Liver (tissue), 9 donors: ENCODE data around the gene AMBRA1. TPM values are rescaled to one million over a fixed set of nuclear protein-coding genes. Genes with fewer than 3 reads are reported as not detected.

Experiments used
- DNase-seq: peaks from one replicate; pipeline ENCODE4 v3.0.0-alpha.2; 2017; ENCODE audit warnings: low spot score
- H3K27ac ChIP-seq, 2 donors: one replicate each; pipeline ENCODE4 v1.7.0; 2013; ENCODE audit warnings: inconsistent platforms in 2 of 2, low read length in 2 of 2, control low read depth in 1 of 2, low read depth in 1 of 2, mild to moderate bottlenecking in 1 of 2
- H3K27me3 ChIP-seq, 4 donors: one replicate each; pipeline versions ENCODE4 v1.6.1 to v1.7.0; 2013; ENCODE audit warnings: low read length in 3 of 4, inconsistent platforms in 1 of 4, mild to moderate bottlenecking in 1 of 4, moderate library complexity in 1 of 4; ENCODE audit not compliant: control insufficient read depth in 4 of 4, insufficient read depth in 4 of 4
- H3K36me3 ChIP-seq, 4 donors: one replicate each; pipeline versions ENCODE4 v1.6.1 to v1.7.0; 2013; ENCODE audit warnings: low read length in 3 of 4, mild to moderate bottlenecking in 3 of 4, low read depth in 1 of 4, moderate library complexity in 1 of 4; ENCODE audit not compliant: control insufficient read depth in 4 of 4, insufficient read depth in 3 of 4
- H3K4me1 ChIP-seq, 4 donors: one replicate each; pipeline versions ENCODE4 v1.6.1 to v1.7.0; 2013; ENCODE audit warnings: low read length in 3 of 4, mild to moderate bottlenecking in 3 of 4, moderate library complexity in 1 of 4; ENCODE audit not compliant: control insufficient read depth in 4 of 4, insufficient read depth in 4 of 4
- H3K4me3 ChIP-seq, 3 donors: one replicate each; pipeline versions ENCODE4 v1.6.1 to v1.7.0; 2013; ENCODE audit warnings: low read length in 3 of 3, control low read depth in 1 of 3, low read depth in 1 of 3, mild to moderate bottlenecking in 1 of 3
- H3K9ac ChIP-seq, 2 donors: one replicate each; pipeline ENCODE4 v1.7.0; 2013; ENCODE audit warnings: low read length in 2 of 2, mild to moderate bottlenecking in 2 of 2, moderate library complexity in 2 of 2, control low read depth in 1 of 2, low read depth in 1 of 2
- H3K9me3 ChIP-seq, 4 donors: one replicate each; pipeline versions ENCODE4 v1.6.1 to v1.7.0; 2013; ENCODE audit warnings: low read length in 3 of 4; ENCODE audit not compliant: control insufficient read depth in 4 of 4
- ATF3 ChIP-seq: IDR thresholded peaks from 2 replicates; pipeline ENCODE4 v1.6.1; 2016; ENCODE audit warnings: antibody characterized with exemption
- CTCF ChIP-seq: fragments of 150-350 bp; IDR thresholded peaks from 2 replicates; pipeline ENCODE4 v1.5.1; 2017; ENCODE audit warnings: improper control_type of control experiment, low read depth, low read length; ENCODE audit not compliant: missing input control
- EGR1 ChIP-seq, 2 donors: IDR thresholded peaks; 2 replicates each; pipeline ENCODE4 v1.6.1; 2016 to 2018; ENCODE audit warnings: antibody characterized with exemption in 2 of 2, low read depth in 2 of 2
- FOXA1 ChIP-seq: IDR thresholded peaks from 2 replicates; pipeline ENCODE4 v1.6.1; 2016; ENCODE audit warnings: antibody characterized with exemption
- FOXA2 ChIP-seq: IDR thresholded peaks from 2 replicates; pipeline ENCODE4 v1.6.1; 2016; ENCODE audit warnings: antibody characterized with exemption
- GABPA ChIP-seq, 2 donors: IDR thresholded peaks in 1 of 2; conservative IDR thresholded peaks in 1 of 2; 2 replicates each; pipeline ENCODE4 v1.6.1; 2016; ENCODE audit warnings: antibody characterized with exemption in 2 of 2, mild to moderate bottlenecking in 1 of 2, moderate library complexity in 1 of 2
- HNF4A ChIP-seq, 2 donors: conservative IDR thresholded peaks; 2 replicates each; pipeline ENCODE4 v1.6.1; 2016; ENCODE audit warnings: antibody characterized with exemption in 2 of 2, mild to moderate bottlenecking in 2 of 2
- HNF4G ChIP-seq: IDR thresholded peaks from 2 replicates; pipeline ENCODE4 v1.6.1; 2016; ENCODE audit warnings: antibody characterized with exemption
- MAX ChIP-seq: IDR thresholded peaks from 2 replicates; pipeline ENCODE4 v1.6.1; 2016; ENCODE audit warnings: antibody characterized with exemption
- NR2F2 ChIP-seq: IDR thresholded peaks from 2 replicates; pipeline ENCODE4 v1.6.1; 2016; ENCODE audit warnings: antibody characterized with exemption
- RAD21 ChIP-seq, 2 donors: IDR thresholded peaks; 2 replicates each; pipeline ENCODE4 v1.6.1; 2016; ENCODE audit warnings: antibody characterized with exemption in 2 of 2, mild to moderate bottlenecking in 2 of 2
- REST ChIP-seq: IDR thresholded peaks from 2 replicates; pipeline ENCODE4 v1.6.1; 2016; ENCODE audit warnings: antibody characterized with exemption, mild to moderate bottlenecking
- RXRA ChIP-seq, 2 donors: IDR thresholded peaks; 2 replicates each; pipeline ENCODE4 v1.6.1; 2017 to 2018; ENCODE audit warnings: antibody characterized with exemption in 2 of 2, mild to moderate bottlenecking in 1 of 2
- SP1 ChIP-seq: IDR thresholded peaks from 2 replicates; pipeline ENCODE4 v1.6.1; 2018; ENCODE audit warnings: antibody characterized with exemption, mild to moderate bottlenecking
- TAF1 ChIP-seq: conservative IDR thresholded peaks from 2 replicates; pipeline ENCODE4 v1.6.1; 2016; ENCODE audit warnings: antibody characterized with exemption, mild to moderate bottlenecking
- YY1 ChIP-seq: IDR thresholded peaks from 2 replicates; pipeline ENCODE4 v1.6.1; 2016; ENCODE audit warnings: antibody characterized with exemption, mild to moderate bottlenecking
- ZBTB33 ChIP-seq: IDR thresholded peaks from 2 replicates; pipeline ENCODE4 v1.6.1; 2016; ENCODE audit warnings: antibody characterized with exemption
- WGBS: extraction: QIAGEN DNeasy Blood & Tissue Kit; methylation state at CpG from one replicate; pipeline ENCODE4 v1.1.7; 2013; 5-methylcytosine and 5-hydroxymethylcytosine counted together
- polyA plus RNA-seq, 2 donors: library from polyadenylated mRNA; stranded (reverse) in 1 of 2; unstranded in 1 of 2; fragments of 200-250 nt in 1 of 2; fragments of >200 nt in 1 of 2; fragmentation: Nextera tagmentation in 1 of 2; extraction: Ambion mirVana in 1 of 2; gene quantifications; one replicate each; pipeline versions ENCODE4 v1.2.1 to v1.2.3, GENCODE V29; 2013 to 2015
- total RNA-seq, 2 donors: library from RNA; depleted of rRNA; stranded (reverse); fragments of >200 nt; gene quantifications; one replicate each; pipeline ENCODE4 v1.2.3, GENCODE V29; 2014
- donor health status: healthy.
- donor health status: healthy.
- donor health status: healthy.
- donor health status: healthy.
- donor health status: healthy.

AMBRA1 gene
- total and polyA plus RNA-seq, 4 donors = 3.7 to 25.7 (median 15.1) TPM

GRCh38 chr11:46450846-46451477 lies 142.9 kb downstream of the AMBRA1 start:
- TF ChIP-seq HNF4G = no peak
- TF ChIP-seq FOXA2 = no peak
- no peak for TF ChIP-seq GABPA (IDR thresholded peaks at IDR 0.05 in 1 of 2, conservative IDR thresholded peaks at IDR 0.05 in 1 of 2)
- TF ChIP-seq TAF1 = no peak
- TF ChIP-seq ATF3 = no peak
- no peak for TF ChIP-seq REST
- TF ChIP-seq HNF4A (conservative IDR thresholded peaks at IDR 0.05) = no peak
- no peak for TF ChIP-seq MAX
- TF ChIP-seq EGR1 (IDR thresholded peaks at IDR 0.05; ENCODE audit: low read depth in 2 of 2) = no peak
- TF ChIP-seq FOXA1 = no peak
- TF ChIP-seq YY1 = no peak
- no peak for TF ChIP-seq NR2F2
- TF ChIP-seq RAD21 (IDR thresholded peaks at IDR 0.05) = no peak
- TF ChIP-seq SP1 = no peak
- H3K36me3 ChIP-seq = no peaks in the 10 kb centered on the region
- DNase-seq = no peak
- 74% methylated on average over 3 of the region's 3 CpGs for WGBS
- no peak overlapping the region for H3K9ac ChIP-seq
- H3K4me1 ChIP-seq = no peaks in the 10 kb centered on the region
- no peaks in the 10 kb centered on the region for H3K27me3 ChIP-seq
- no peak overlapping the region for H3K4me3 ChIP-seq
- no peaks in the 10 kb centered on the region for H3K9me3 ChIP-seq
- H3K27ac ChIP-seq = no peak overlapping the region

- H3K27ac ChIP-seq = no peak overlapping the region
- TF ChIP-seq TAF1 = no peak
- no peak for TF ChIP-seq FOXA2
- TF ChIP-seq ZBTB33 = no peak
- no peak for TF ChIP-seq RXRA (IDR thresholded peaks at IDR 0.05)
- TF ChIP-seq MAX = no peak
- no peak for TF ChIP-seq REST
- no peak for TF ChIP-seq GABPA (IDR thresholded peaks at IDR 0.05 in 1 of 2, conservative IDR thresholded peaks at IDR 0.05 in 1 of 2)
- TF ChIP-seq CTCF = no peak
- no peak for TF ChIP-seq YY1
- TF ChIP-seq ATF3 = no peak
- TF ChIP-seq FOXA1 = no peak
- TF ChIP-seq HNF4A (conservative IDR thresholded peaks at IDR 0.05) = no peak
- no peak for TF ChIP-seq NR2F2
- H3K36me3 ChIP-seq = peaks cover 0 to 7% (median 3%) of the 10 kb centered on the region in 4 donors
- no peak overlapping the region for H3K4me3 ChIP-seq
- H3K9me3 ChIP-seq = no peaks in the 10 kb centered on the region
- WGBS = 97% methylated on average over 2 of the region's 2 CpGs
- H3K4me1 ChIP-seq = no peaks in the 10 kb centered on the region
- no peak for DNase-seq
- H3K9ac ChIP-seq = no peak overlapping the region
- H3K27me3 ChIP-seq = no peaks in the 10 kb centered on the region
Measured at GRCh38 chr11:46447544-46447943, 146.3 kb downstream of the AMBRA1 start.
